MM.1S (cell line): Measurements from ENCODE around the gene ISCU.

ENCODE experiments used
- DNase-seq: peaks from one replicate; pipeline ENCODE4 v3.0.0-alpha.2; 2015
- H2AFZ ChIP-seq: fragments of 300-600 bp; sonication (generic); 2 replicates; pipeline ENCODE4 v1.6.0; 2016; ENCODE audit warnings: antibody characterized with exemption, low read length
- H3F3A ChIP-seq: fragments of 300-600 bp; sonication (generic); 2 replicates; pipeline ENCODE4 v1.6.1; 2016; ENCODE audit warnings: mild to moderate bottlenecking, antibody characterized with exemption, low read length, moderate library complexity, mixed read lengths; ENCODE audit not compliant: insufficient read depth
- H3K27ac ChIP-seq: fragments of 300-600 bp; sonication (generic); 2 replicates; pipeline ENCODE4 v1.5.1; 2016; ENCODE audit warnings: mild to moderate bottlenecking, low read length
- H3K27me3 ChIP-seq: fragments of 300-600 bp; sonication (generic); replicated peaks from 2 replicates; pipeline ENCODE4 v1.6.0; 2016; ENCODE audit warnings: low read length; ENCODE audit not compliant: insufficient read depth
- H3K36me3 ChIP-seq: fragments of 300-600 bp; sonication (generic); replicated peaks from 2 replicates; pipeline ENCODE4 v1.6.1; 2016; ENCODE audit warnings: mild to moderate bottlenecking, low read length, mixed read lengths; ENCODE audit not compliant: insufficient read depth
- H3K4me1 ChIP-seq: fragments of 300-600 bp; sonication (generic); 2 replicates; pipeline ENCODE4 v1.6.1; 2016; ENCODE audit warnings: low read length, mixed read lengths
- H3K4me2 ChIP-seq: fragments of 300-600 bp; sonication (generic); 2 replicates; pipeline ENCODE4 v1.6.0; 2016; ENCODE audit warnings: low read depth, low read length
- H3K4me3 ChIP-seq: fragments of 300-600 bp; sonication (generic); 2 replicates; pipeline ENCODE4 v1.5.1; 2016; ENCODE audit warnings: low read length, mixed read lengths
- H3K79me2 ChIP-seq: fragments of 300-600 bp; sonication (generic); 2 replicates; pipeline ENCODE4 v1.6.1; 2016; ENCODE audit warnings: mixed run types, low read length, mixed read lengths
- H3K9ac ChIP-seq: fragments of 300-600 bp; sonication (generic); 2 replicates; pipeline ENCODE4 v1.6.1; 2016; ENCODE audit warnings: low read length, mixed read lengths
- H3K9me2 ChIP-seq: fragments of 300-600 bp; sonication (generic); replicated peaks from 2 replicates; pipeline ENCODE4 v1.6.1; 2016; ENCODE audit warnings: mild to moderate bottlenecking, low read length, mixed read lengths; ENCODE audit not compliant: insufficient read depth
- H3K9me3 ChIP-seq: fragments of 300-600 bp; sonication (generic); replicated peaks from 2 replicates; pipeline ENCODE4 v1.6.1; 2016; ENCODE audit warnings: mild to moderate bottlenecking, low read length, mixed read lengths; ENCODE audit not compliant: insufficient read depth
- H4K20me1 ChIP-seq: fragments of 300-600 bp; sonication (generic); 2 replicates; pipeline ENCODE4 v1.6.1; 2016; ENCODE audit warnings: mild to moderate bottlenecking, low read length, moderate library complexity, mixed read lengths; ENCODE audit not compliant: insufficient read depth
- EZH2 ChIP-seq: fragments of 300-600 bp; sonication (generic); optimal IDR thresholded peaks from 2 replicates; pipeline ENCODE3; 2017; ENCODE audit warnings: low read depth, mild to moderate bottlenecking, antibody characterized with exemption, low read length, mixed read lengths
- EZH2phosphoT487 ChIP-seq: fragments of 300-600 bp; sonication (generic); IDR thresholded peaks from 2 replicates; pipeline ENCODE4 v1.6.1; 2018; ENCODE audit warnings: antibody characterized with exemption, low read length
- TF ChIP-seq, protein P1 (sequence below): fragments of 300-600 bp; sonication (generic); IDR thresholded peaks from 2 replicates; pipeline ENCODE4 v1.5.1; 2016; ENCODE audit warnings: antibody characterized with exemption, low read length, mixed read lengths

The ISCU gene

DNA sequence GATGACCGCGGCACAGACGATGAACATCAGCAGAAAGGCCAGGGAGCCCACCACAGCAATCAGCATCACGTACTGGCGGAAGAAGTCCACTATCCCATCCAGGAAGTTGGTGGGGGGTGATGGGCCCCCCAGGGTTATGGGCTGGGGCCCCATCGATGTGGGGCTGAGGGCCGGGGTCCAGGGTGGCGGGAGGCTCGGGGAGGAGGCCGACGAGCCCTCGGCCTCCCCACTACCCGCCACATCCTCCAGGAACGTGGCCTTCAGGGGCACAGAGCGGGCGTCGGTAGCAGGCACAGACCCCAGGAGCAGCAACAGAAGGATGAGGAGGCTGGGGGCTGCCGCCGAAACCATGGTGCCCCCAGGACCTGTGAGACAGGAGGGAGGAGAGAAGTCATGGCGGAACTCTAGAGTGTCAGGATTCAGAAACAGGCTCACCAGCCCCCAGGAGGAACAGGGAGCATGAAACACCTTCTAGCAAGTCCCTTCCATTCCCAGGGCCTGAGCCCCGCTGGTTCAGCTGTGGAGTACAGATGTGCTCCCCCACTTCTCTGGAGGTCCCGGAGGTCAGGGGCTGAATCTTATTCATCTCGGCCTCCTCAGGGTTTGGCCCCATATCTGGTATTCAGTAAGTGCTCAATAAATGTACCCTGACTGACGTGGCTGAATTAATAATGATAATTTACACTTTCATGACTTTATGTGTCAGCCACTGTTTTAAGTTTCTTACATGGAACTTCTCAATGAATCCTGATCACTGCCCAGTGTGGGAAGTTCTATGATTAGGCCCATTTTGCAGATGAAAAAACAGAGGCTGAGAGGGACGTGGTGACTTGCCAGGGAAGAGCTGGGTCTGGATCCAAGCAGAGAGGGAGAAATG, 29.9 kb downstream of the ISCU start:
- Histone ChIP-seq H3K4me2 (no peak overlapping the region), H3K36me3 (no peaks in the 10 kb centered on the region), H3K4me1 (no peaks in the 10 kb centered on the region), H3K27ac (no peak overlapping the region), H4K20me1 (no peaks in the 10 kb centered on the region), H3K9me3 (no peaks in the 10 kb centered on the region), H3K27me3 (no peaks in the 10 kb centered on the region), H3K4me3 (no peak overlapping the region), H3F3A (no peaks in the 10 kb centered on the region), H3K9ac (no peak overlapping the region), H2AFZ (no peak overlapping the region), H3K9me2 (no peaks in the 10 kb centered on the region), H3K79me2 (no peaks in the 10 kb centered on the region)
- TF ChIP-seq EZH2phosphoT487 (no peak), EZH2 (no peak)
- TF ChIP-seq, protein P1, sequence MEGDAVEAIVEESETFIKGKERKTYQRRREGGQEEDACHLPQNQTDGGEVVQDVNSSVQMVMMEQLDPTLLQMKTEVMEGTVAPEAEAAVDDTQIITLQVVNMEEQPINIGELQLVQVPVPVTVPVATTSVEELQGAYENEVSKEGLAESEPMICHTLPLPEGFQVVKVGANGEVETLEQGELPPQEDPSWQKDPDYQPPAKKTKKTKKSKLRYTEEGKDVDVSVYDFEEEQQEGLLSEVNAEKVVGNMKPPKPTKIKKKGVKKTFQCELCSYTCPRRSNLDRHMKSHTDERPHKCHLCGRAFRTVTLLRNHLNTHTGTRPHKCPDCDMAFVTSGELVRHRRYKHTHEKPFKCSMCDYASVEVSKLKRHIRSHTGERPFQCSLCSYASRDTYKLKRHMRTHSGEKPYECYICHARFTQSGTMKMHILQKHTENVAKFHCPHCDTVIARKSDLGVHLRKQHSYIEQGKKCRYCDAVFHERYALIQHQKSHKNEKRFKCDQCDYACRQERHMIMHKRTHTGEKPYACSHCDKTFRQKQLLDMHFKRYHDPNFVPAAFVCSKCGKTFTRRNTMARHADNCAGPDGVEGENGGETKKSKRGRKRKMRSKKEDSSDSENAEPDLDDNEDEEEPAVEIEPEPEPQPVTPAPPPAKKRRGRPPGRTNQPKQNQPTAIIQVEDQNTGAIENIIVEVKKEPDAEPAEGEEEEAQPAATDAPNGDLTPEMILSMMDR: no peak
- DNase-seq: no peak

DNA sequence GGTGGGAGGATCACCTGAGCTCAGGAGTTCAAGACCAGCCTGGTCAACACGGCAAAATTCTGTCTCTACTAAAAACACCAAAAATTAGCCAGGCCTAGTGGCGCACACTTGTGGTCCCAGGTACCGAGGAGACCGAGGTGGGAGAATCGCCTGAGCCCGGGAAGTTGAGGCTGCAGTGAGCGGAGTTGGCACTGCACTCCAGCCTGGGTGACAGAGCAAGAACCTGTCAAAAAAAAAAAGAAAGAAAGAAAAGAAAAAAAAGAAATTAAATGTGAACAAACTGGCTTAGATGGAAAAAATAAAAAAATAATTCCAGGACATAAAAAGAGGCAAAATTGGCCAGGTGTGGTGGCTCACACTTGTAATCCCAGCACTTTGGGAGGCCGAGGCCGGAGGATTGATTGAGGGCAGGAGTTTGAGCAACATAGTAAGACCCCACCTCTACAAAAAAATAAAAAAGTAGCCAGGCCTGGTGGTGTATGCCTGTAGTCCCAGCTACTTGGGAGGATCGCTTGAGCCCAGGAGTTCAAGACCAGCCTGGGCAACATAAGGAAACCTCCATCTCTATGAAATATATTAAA, 32.0 kb downstream of the ISCU start:
- Histone ChIP-seq H3K79me2 (no peaks in the 10 kb centered on the region), H3K27me3 (no peaks in the 10 kb centered on the region), H3F3A (no peaks in the 10 kb centered on the region), H2AFZ (no peak overlapping the region), H3K4me2 (no peak overlapping the region), H3K4me3 (no peak overlapping the region), H3K27ac (no peak overlapping the region), H3K4me1 (no peaks in the 10 kb centered on the region), H3K9me3 (no peaks in the 10 kb centered on the region), H3K9ac (no peak overlapping the region), H4K20me1 (no peaks in the 10 kb centered on the region), H3K9me2 (no peaks in the 10 kb centered on the region), H3K36me3 (no peaks in the 10 kb centered on the region)
- DNase-seq: no peak
- no peak for TF ChIP-seq EZH2
- TF ChIP-seq, protein P1: no peak
- no peak for TF ChIP-seq EZH2phosphoT487

DNA sequence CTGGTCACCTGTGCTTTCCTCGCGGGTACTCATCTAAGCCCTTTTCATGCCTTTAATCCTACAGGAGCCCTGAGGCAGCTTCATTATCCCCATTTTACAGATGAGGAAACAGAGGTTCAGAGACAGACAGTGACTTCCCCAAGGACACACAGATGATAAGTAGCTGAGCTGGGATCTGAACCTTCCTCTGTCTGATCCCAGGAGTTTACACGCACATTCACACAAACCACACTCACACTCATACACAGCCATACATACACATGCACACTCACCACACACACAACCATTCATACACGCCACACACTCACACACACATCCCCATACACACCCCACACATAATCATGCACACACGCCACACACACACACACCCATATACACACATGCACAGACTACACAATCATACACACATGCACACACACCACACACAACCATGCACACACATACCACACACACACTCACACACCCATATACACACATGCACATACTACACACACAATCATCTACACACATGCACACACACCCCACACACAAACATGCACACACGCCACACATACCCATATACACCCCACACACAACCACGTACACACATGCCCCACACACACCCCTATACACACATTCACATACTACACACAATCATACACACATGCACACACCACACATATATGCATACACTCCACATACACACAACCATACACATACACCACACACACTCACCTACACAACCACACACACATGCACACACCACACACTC, 32.7 kb downstream of the ISCU start:
- Histone ChIP-seq H3K9ac (no peak overlapping the region), H3K36me3 (no peaks in the 10 kb centered on the region), H3K9me2 (no peaks in the 10 kb centered on the region), H3F3A (no peaks in the 10 kb centered on the region), H3K4me2 (no peak overlapping the region), H4K20me1 (no peaks in the 10 kb centered on the region), H3K9me3 (no peaks in the 10 kb centered on the region), H3K27ac (no peak overlapping the region), H3K79me2 (no peaks in the 10 kb centered on the region), H3K27me3 (no peaks in the 10 kb centered on the region), H3K4me1 (no peaks in the 10 kb centered on the region), H3K4me3 (no peak overlapping the region), H2AFZ (no peak overlapping the region)
- DNase-seq: no peak
- TF ChIP-seq EZH2phosphoT487: no peak
- no peak for TF ChIP-seq EZH2
- TF ChIP-seq, protein P1: no peak
